HG03175 (cell line): Measurements from ENCODE around the gene KCNJ15.
A peak's percentile ranks its signal among the peaks of the same experiment; 100 is the strongest.

ENCODE experiments used
- ATAC-seq: cut with Tn5 transposase; IDR thresholded peaks from one replicate; pipeline ENCODE4 v1.9.1; 2021; ENCODE audit warnings: mild to moderate bottlenecking, moderate library complexity; ENCODE audit not compliant: unreplicated experiment

KCNJ15 gene

GRCh38 chr21:38267991-38268863 is 11.4 kb downstream of the KCNJ15 start:
- ATAC-seq: no peak

GRCh38 chr21:38268864-38269575 is 12.2 kb downstream of the KCNJ15 start:
- no peak for ATAC-seq

- peak; percentile 73 for ATAC-seq
Measured at GRCh38 chr21:38269576-38269936, 12.8 kb downstream of the KCNJ15 start.

GRCh38 chr21:38272215-38272614 is 15.4 kb downstream of the KCNJ15 start:
- no peak for ATAC-seq

GRCh38 chr21:38273745-38274542 is 17.2 kb downstream of the KCNJ15 start:
- no peak for ATAC-seq

- no peak for ATAC-seq
Measured at GRCh38 chr21:38277501-38278131, 20.8 kb downstream of the KCNJ15 start.

GRCh38 chr21:38280454-38280853 is 23.7 kb downstream of the KCNJ15 start:
- ATAC-seq: no peak

- no peak for ATAC-seq
Measured at GRCh38 chr21:38280867-38281266, 24.1 kb downstream of the KCNJ15 start.

- ATAC-seq: no peak
Measured at GRCh38 chr21:38282921-38283320, 26.1 kb downstream of the KCNJ15 start.

- ATAC-seq: no peak
Measured at GRCh38 chr21:38284216-38284615, 27.4 kb downstream of the KCNJ15 start.

GRCh38 chr21:38286739-38287471 is 30.1 kb downstream of the KCNJ15 start:
- ATAC-seq: no peak

GRCh38 chr21:38287476-38287875 is 30.7 kb downstream of the KCNJ15 start:
- no peak for ATAC-seq

- ATAC-seq: no peak
Measured at GRCh38 chr21:38289705-38290485, 33.1 kb downstream of the KCNJ15 start.

GRCh38 chr21:38290809-38291208 is 34.0 kb downstream of the KCNJ15 start:
- no peak for ATAC-seq

- ATAC-seq: no peak
Measured at GRCh38 chr21:38291874-38292273, 35.1 kb downstream of the KCNJ15 start.

GRCh38 chr21:38293113-38293512 is 36.3 kb downstream of the KCNJ15 start:
- ATAC-seq: no peak

- no peak for ATAC-seq
Measured at GRCh38 chr21:38293765-38294164, 37.0 kb downstream of the KCNJ15 start.

- no peak for ATAC-seq
Measured at GRCh38 chr21:38294609-38295008, 37.8 kb downstream of the KCNJ15 start.

- ATAC-seq: no peak
Measured at GRCh38 chr21:38295997-38296764, 39.4 kb downstream of the KCNJ15 start.
